Measurements from ENCODE around the gene ECPAS. TPM values are rescaled to one million over a fixed set of nuclear protein-coding genes. Genes with fewer than 3 reads are reported as not detected.
"Not testable (repeated sequence)": the region's sequence is repeated elsewhere in the genome, so short reads cannot be mapped to it uniquely, and the experiment has no call there.

Gene ECPAS
- polyA plus RNA-seq, 4 donors, result 59.0 to 83.4 (median 79.6) TPM

DNA sequence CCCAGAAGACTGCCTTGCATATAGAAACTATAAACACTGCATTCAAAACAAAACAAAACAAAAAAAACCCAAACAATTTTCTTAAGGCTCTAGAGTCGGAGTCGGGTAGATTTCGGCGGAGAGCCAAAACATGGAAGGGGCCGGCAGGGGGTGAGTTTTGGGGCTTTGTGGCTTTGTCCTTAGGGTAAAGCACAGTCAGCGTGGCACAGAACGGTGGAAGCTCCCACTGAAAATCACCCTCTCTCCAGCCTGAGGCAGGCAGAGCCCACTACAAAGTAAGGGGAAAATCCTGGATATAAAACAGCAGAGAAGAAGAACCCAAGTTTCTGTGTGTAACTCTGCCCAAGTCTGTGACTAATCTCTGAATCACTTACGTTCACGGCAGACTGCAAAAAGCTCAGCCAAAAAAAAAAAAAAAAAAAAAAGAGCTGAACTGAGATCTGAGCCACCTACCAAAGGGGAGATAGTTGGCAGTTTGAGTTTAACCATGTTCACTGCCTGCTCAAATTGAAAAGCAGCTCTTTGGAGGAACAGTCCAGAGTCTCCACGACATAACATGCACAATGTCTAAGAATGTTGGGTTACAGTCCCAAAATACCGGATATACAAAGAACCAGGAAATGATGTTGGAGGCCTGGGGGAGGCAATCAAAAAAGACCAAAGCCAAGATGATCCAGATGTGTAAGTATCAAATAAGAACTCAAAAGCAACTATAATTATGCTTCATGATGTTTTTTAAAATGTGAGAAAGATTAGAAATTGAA lies 127.5 kb downstream of the ECPAS start:
- no peak for DNase-seq (ENCODE audit: low read depth in 4 of 4, low spot score in 3 of 4)

DNA sequence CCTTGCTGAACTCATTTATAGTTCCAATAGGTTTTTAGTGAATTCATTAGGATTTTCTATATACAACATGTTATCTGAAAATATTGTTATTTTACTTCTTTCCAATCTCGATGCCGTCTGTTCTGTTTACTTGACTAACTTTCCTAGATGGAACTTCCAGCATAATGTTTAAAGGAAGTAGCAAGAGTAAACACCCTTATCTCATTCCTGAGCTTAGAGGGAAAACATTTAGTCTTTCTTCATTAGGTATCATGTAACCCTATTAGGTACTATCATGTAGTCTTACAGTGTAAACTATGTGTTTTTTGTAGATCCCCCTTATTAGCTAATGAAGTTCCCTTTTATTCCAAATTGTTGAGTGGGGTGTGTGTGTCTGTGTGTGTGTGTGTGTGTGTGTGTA lies 131.6 kb downstream of the ECPAS start:
- no peak for DNase-seq (ENCODE audit: low read depth in 4 of 4, low spot score in 3 of 4)

DNA sequence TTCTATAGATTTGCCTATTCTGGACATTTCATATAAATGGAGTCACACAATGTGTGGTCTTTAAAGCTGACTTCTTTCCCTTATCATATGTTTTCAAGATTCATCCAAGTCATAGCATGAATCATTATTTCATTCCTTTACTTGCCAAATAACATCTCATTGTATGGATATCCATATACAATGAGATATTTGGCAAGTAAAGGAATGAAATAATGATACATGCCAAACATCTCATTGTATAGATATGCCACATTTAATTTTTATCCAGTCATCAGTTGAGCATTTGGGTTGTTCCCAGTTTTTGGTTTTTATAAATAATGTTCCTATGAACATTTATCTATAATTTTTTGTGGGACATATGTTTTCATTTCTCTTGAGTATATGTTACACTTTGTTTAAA lies 133.6 kb downstream of the ECPAS start:
- DNase-seq (ENCODE audit: low read depth in 4 of 4, low spot score in 3 of 4), result no peak

DNA sequence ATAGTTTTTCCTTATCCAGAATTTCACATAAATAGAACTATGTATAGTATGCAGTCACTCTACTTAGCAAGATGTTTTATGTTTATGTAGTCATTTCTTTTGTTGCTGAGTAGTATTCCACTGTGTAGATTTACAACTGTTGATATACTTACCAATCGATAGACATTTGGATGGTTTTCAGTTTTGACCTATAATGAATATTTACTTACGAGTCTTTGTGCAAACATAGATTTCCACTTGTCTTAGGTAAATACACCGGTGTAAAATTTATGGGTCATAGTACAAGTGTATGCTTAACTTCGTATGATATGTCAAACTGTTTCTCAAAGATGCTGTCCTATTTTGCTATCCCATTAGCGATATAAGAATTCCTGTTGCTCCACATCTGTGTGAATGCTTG lies 134.4 kb downstream of the ECPAS start:
- DNase-seq (ENCODE audit: low read depth in 4 of 4, low spot score in 3 of 4), result no peak

DNA sequence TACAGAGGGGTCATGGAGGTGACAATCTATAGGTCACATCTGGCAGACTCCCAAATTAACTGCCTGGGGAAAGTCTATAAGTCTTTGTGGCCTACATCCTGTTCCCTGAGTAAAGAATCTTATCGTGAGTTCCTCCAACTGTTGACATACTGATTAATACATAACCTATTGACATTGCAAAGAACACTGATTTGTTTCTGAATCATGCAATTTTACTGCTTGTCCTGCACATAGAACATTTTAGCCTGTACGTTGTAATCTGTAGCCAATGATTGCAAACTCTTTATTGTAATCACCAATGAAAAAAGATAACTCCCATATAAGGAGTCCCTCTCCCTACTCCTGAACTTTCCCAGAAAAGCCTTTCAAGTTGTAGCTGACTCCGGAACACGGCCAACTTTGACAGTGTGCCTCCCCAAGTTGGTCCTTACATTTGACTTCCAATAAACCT lies 135.3 kb downstream of the ECPAS start:
- DNase-seq (ENCODE audit: low read depth in 4 of 4, low spot score in 3 of 4), result no peak

DNA sequence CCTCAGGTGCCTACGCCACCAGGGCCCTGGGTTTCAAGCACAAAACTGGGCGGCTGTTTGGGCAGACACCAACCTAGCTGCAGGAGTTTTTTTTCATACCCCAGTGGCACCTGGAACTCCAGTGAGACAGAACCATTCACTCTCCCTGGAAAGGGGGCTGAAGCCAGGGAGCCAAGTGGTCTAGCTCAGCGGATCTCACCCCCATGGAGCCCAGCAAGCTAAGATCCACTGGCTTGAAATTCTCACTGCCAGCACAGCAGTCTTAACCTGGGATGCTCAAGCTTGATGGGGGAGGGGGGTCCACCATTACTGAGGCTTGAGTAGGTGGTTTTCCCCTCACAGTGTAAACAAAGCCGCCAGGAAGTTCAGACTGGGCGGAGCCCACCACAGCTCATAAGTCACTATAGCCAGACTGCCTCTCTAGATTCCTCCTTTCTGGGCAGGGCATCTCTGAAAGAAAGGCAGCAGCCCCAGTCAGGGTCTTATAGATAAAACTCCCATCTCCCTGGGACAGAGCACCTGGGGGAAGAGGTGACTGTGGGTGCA lies 149.8 kb downstream of the ECPAS start:
- not testable (repeated sequence) for DNase-seq (ENCODE audit: low read depth in 4 of 4, low spot score in 3 of 4)

DNA sequence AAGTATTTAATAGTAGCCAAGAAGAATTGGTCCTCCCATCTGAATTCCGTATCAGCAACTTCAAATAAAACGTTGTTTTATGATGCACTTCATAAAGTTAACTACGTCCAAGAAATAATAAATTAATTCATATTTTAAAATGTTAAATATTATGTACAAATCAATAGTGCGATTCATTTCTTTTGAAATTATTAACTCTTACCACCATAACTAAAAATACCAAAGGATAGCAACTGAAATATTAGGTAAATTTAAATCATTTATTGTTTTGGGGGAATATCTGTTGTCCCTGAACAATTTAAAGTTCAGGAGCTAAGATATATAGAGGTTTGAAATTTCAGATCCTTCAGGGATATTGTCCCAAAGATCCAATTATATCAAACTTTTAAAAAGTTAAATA lies 154.1 kb downstream of the ECPAS start, which contains the start of gene OR2K2:
TSS of gene OR2K2 (minus strand) at position 101 of the 400 bp plus-strand sequence. CDS start 1,791 bp downstream, outside the sequence.
- no peak for DNase-seq (ENCODE audit: low read depth in 4 of 4, low spot score in 3 of 4)

DNA sequence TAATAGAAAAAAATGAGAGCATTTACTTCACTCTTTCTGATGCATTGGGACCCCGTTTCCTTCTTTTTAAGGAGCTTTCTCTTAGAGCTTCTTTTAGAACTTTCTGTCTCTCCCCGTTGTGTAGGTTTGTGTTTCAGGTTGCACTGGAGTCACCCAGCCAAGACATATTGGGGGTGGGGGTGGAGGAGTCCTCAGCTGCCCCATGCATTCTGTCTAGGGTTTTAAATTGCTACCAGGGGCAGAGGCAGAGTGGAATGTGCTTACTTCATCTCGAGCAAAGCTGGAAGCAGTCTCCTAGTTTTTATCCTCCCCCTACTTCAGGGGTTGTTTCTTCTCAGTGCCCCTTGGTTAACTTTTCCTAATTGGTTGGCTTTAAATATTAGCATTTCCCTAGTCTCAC lies 163.6 kb downstream of the ECPAS start:
- DNase-seq (ENCODE audit: low read depth in 4 of 4, low spot score in 3 of 4), result peak in 2 of 4 donors; percentile 32 to 39

DNA sequence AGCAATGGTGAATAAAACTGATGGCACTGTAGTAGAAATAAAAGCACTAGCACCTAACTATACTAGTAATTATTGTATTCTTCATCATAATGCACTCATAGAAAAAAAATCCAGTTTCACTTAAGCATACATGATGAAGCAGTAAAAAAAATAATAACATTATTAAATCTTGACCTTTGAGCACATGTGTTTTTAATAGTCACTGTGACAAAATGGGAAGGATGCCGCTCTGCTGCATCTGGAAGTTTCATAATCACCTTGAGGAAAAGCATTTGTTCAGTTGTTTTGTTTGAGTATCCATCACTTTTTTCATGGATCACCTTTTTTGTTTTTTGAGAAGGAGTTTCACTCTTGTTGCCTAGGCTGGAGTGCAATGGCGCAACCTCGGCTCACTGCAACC lies 167.4 kb downstream of the ECPAS start:
- DNase-seq (ENCODE audit: low read depth in 4 of 4, low spot score in 3 of 4), result no peak

Other genes starting within 250 kb of the ECPAS start
- not detected for gene OR2K2, start 154.2 kb downstream of the ECPAS start, polyA plus RNA-seq (ENCODE audit: insufficient read length in 4 of 4)
- gene ZNF483, start 40.8 kb upstream of the ECPAS start, polyA plus RNA-seq (ENCODE audit: insufficient read length in 4 of 4), result 1 to 10 TPM; 2.6 to 4.9 (median 3.4) TPM
- gene PTGR1, start 115.3 kb upstream of the ECPAS start, polyA plus RNA-seq (ENCODE audit: insufficient read length in 4 of 4), result 100 to 1,000 TPM in 3 of 4 donors, 10 to 100 TPM in 1; 43.6 to 331 (median 219) TPM
- gene DNAJC25, start 147.0 kb upstream of the ECPAS start, polyA plus RNA-seq (ENCODE audit: insufficient read length in 4 of 4), result 10 to 100 TPM; 14.0 to 16.9 (median 16.0) TPM
- 10 to 100 TPM; 48.6 to 80.6 (median 60.8) TPM for gene GNG10, start 177.2 kb upstream of the ECPAS start, polyA plus RNA-seq (ENCODE audit: insufficient read length in 4 of 4)

All from left renal pelvis (tissue), 4 donors.